B cell (primary cell): Measurements from ENCODE around the gene ANK3. TPM values are rescaled to one million over a fixed set of nuclear protein-coding genes. Genes with fewer than 3 reads are reported as not detected.

Experiments used
- ATAC-seq: fragments of 200-7000 bp; cut with Tn5 transposase; one replicate; pipeline ENCODE4 v1.10.0; 2021; ENCODE audit warnings: low read depth, mild to moderate bottlenecking, moderate number of reproducible peaks, moderate library complexity
- CTCF ChIA-PET: fragments of 350-600 bp; sonication (Branson Sonifier 250); formaldehyde crosslinking; loops from one replicate; lab custom pipeline; 2021; ENCODE audit warnings: antibody characterized with exemption, inconsistent platforms; lab: Charles Lee
- POLR2A ChIA-PET: fragments of 350-600 bp; sonication (Branson Sonifier 250); formaldehyde crosslinking; loops from one replicate; lab custom pipeline; 2021; ENCODE audit warnings: antibody characterized with exemption; lab: Charles Lee
- DNase-seq: peaks from one replicate; pipeline ENCODE4 v3.0.0; 2013
- H2AFZ ChIP-seq: 2 replicates; pipeline ENCODE4 v1.6.1; 2012; ENCODE audit warnings: mild to moderate bottlenecking, low read depth, low read length; ENCODE audit not compliant: insufficient read depth, poor library complexity, severe bottlenecking
- H3K27ac ChIP-seq, 2 donors: 1 replicate in 1 of 2; 2 replicates in 1 of 2; pipeline ENCODE4 v1.5.1; 2012 to 2013; ENCODE audit warnings: low read length in 2 of 2, mild to moderate bottlenecking in 2 of 2, moderate library complexity in 1 of 2
- H3K27me3 ChIP-seq, 4 experiments: fragments of 200-600 bp in 1 of 4; sonication (generic) in 1 of 4; replicated peaks in 1 of 4; 1 replicate in 2 of 4; 2 replicates in 2 of 4; pipeline versions ENCODE4 v1.6.1 to v1.7.0; 2013 to 2016; ENCODE audit warnings: low read length in 3 of 4, mild to moderate bottlenecking in 2 of 4, mixed read lengths in 1 of 4, moderate library complexity in 1 of 4; ENCODE audit not compliant: insufficient read depth in 4 of 4, control insufficient read depth in 3 of 4; ENCODE audit errors: control extremely low read depth in 1 of 4
- H3K36me3 ChIP-seq, 2 experiments: replicated peaks in 1 of 2; 1 replicate in 1 of 2; 2 replicates in 1 of 2; pipeline versions ENCODE4 v1.6.1 to v1.7.1; 2013; ENCODE audit warnings: low read length in 1 of 2; ENCODE audit not compliant: insufficient read depth in 2 of 2, control insufficient read depth in 1 of 2; ENCODE audit errors: control extremely low read depth in 1 of 2, extremely low read depth in 1 of 2
- H3K4me1 ChIP-seq, 2 donors: fragments of 200-600 bp in 1 of 2; sonication (generic) in 1 of 2; 1 replicate in 1 of 2; 2 replicates in 1 of 2; pipeline versions ENCODE4 v1.5.1 to v1.6.1; 2013 to 2017; ENCODE audit warnings: low read length in 2 of 2; ENCODE audit not compliant: control insufficient read depth in 2 of 2, insufficient read depth in 2 of 2
- H3K4me2 ChIP-seq: replicated peaks from 2 replicates; pipeline ENCODE3; 2012; ENCODE audit warnings: mild to moderate bottlenecking, low read depth, low read length; ENCODE audit not compliant: poor library complexity, severe bottlenecking
- H3K4me3 ChIP-seq, 5 experiments: fragments of 200-600 bp in 1 of 5; sonication (generic) in 1 of 5; 1 replicate in 3 of 5; 2 replicates in 2 of 5; pipeline versions ENCODE4 v1.5.1 to v1.7.0; 2011 to 2016; ENCODE audit warnings: low read length in 4 of 5, mild to moderate bottlenecking in 4 of 5, low read depth in 2 of 5, control low read depth in 1 of 5, moderate library complexity in 1 of 5; ENCODE audit not compliant: insufficient read depth in 1 of 5; ENCODE audit errors: control extremely low read depth in 1 of 5, extremely low read depth in 1 of 5
- H3K79me2 ChIP-seq: fragments of 200-600 bp; sonication (generic); one replicate; pipeline ENCODE4 v1.6.0; 2016; ENCODE audit warnings: low read length; ENCODE audit not compliant: control insufficient read depth, insufficient read depth
- H3K9ac ChIP-seq: fragments of 200-600 bp; sonication (generic); 2 replicates; pipeline ENCODE4 v1.6.1; 2017; ENCODE audit warnings: mild to moderate bottlenecking, low read length, moderate library complexity
- H3K9me3 ChIP-seq, 3 donors: one replicate each; pipeline versions ENCODE4 v1.6.1 to v1.7.1; 2013; ENCODE audit warnings: low read length in 2 of 3; ENCODE audit not compliant: control insufficient read depth in 2 of 3, insufficient read depth in 1 of 3; ENCODE audit errors: control extremely low read depth in 1 of 3
- H4K20me1 ChIP-seq: 2 replicates; pipeline ENCODE4 v1.6.0; 2012; ENCODE audit warnings: mild to moderate bottlenecking, low read length; ENCODE audit not compliant: insufficient read depth, control insufficient read depth, poor library complexity, severe bottlenecking
- H3K27ac Mint-ChIP-seq: one replicate; pipeline ENCODE4 v1.8.0; 2021; ENCODE audit warnings: mixed read lengths
- H3K27me3 Mint-ChIP-seq: one replicate; pipeline ENCODE4 v1.8.0; 2021; ENCODE audit warnings: mixed read lengths
- H3K4me1 Mint-ChIP-seq: one replicate; pipeline ENCODE4 v1.8.0; 2021; ENCODE audit warnings: mixed read lengths
- H3K4me3 Mint-ChIP-seq: one replicate; pipeline ENCODE4 v1.8.0; 2021; ENCODE audit warnings: mixed read lengths
- H3K9me3 Mint-ChIP-seq: one replicate; pipeline ENCODE4 v1.8.0; 2022; ENCODE audit warnings: mixed read lengths; ENCODE audit not compliant: insufficient read depth
- CTCF ChIP-seq: fragments of 200-600 bp; IDR thresholded peaks from one replicate; pipeline ENCODE4 v1.8.0; 2022; ENCODE audit warnings: antibody characterized with exemption, mild to moderate bottlenecking
- EZH2 ChIP-seq: IDR thresholded peaks from 2 replicates; pipeline ENCODE4 v1.6.1; 2012; ENCODE audit warnings: borderline replicate concordance, low read depth, mild to moderate bottlenecking, moderate library complexity, low read length; ENCODE audit not compliant: insufficient read depth, poor library complexity, severe bottlenecking
- WGBS: methylation state at CpG from one replicate; pipeline ENCODE4 v1.1.5; 2013; ENCODE audit warnings: missing lambda C conversion rate; ENCODE audit not compliant: insufficient coverage; 5-methylcytosine and 5-hydroxymethylcytosine counted together
- intact Hi-C: fragments of 100-400 bp; cut with micrococcal nuclease; formaldehyde crosslinking; loops from one replicate; pipeline ENCODE4 v1.10.0; 2022
- polyA plus RNA-seq: library from polyadenylated mRNA; depleted of rRNA; stranded (reverse); fragments of >200 nt; gene quantifications from 2 replicates; pipeline ENCODE4 v1.2.3, GENCODE V29; 2012
- total RNA-seq, 2 donors: library from RNA; stranded (reverse); fragments of 120-200 nt in 1 of 2; gene quantifications; 1 replicate in 1 of 2; 2 replicates in 1 of 2; pipeline versions ENCODE4 v1.2.3 to v1.2.4, GENCODE V29; 2013 to 2022

ANK3 gene
- total and polyA plus RNA-seq, 2 donors (not counting 1 experiment from before 2014, with no cell fraction given), result 4.9 to 21.6 TPM

- Histone ChIP-seq H3K4me3 (no peak overlapping the region), H3K36me3 (no peaks in the 10 kb centered on the region), H3K4me2 (no peak overlapping the region), H2AFZ (no peak overlapping the region), H3K9ac (no peak overlapping the region), H4K20me1 (no peaks in the 10 kb centered on the region), H3K79me2 (no peaks in the 10 kb centered on the region), H3K4me1 (no peaks in the 10 kb centered on the region), H3K27ac (no peak overlapping the region), H3K9me3 (no peaks in the 10 kb centered on the region), H3K27me3 (peaks cover 0 to 5% (median 0%) of the 10 kb centered on the region in 4 experiments)
- intact Hi-C loops, result no loop called here
- no peak overlapping the region for H3K27ac Mint-ChIP-seq
- no peak overlapping the region for H3K4me3 Mint-ChIP-seq
- TF ChIP-seq CTCF (no peak), EZH2 (no peak)
- DNase-seq (no peak), ATAC-seq (no peak)
- no peaks in the 10 kb centered on the region for H3K9me3 Mint-ChIP-seq
- ChIA-PET POLR2A (no interaction called here), CTCF (no interaction called here)
- H3K4me1 Mint-ChIP-seq, result no peaks in the 10 kb centered on the region
- no peaks in the 10 kb centered on the region for H3K27me3 Mint-ChIP-seq
Measured at GRCh38 chr10:60405172-60405571, 15.5 kb upstream of the ANK3 start.

GRCh38 chr10:60403168-60403873, 13.6 kb upstream of the ANK3 start:
- no CpG with 5 or more reads among the region's 8 CpGs for WGBS
- ATAC-seq (no peak), DNase-seq (no peak)
- no peak overlapping the region for H3K4me2 ChIP-seq
- H3K4me3 ChIP-seq, result no peak overlapping the region
- Mint-ChIP-seq H3K4me1 (no peaks in the 10 kb centered on the region), H3K27me3 (no peaks in the 10 kb centered on the region), H3K27ac (no peak overlapping the region), H3K4me3 (no peak overlapping the region), H3K9me3 (no peaks in the 10 kb centered on the region)
- ChIA-PET CTCF (no interaction called here), POLR2A (no interaction called here)
- H3K4me1 ChIP-seq, result no peaks in the 10 kb centered on the region
- H3K9ac ChIP-seq, result no peak overlapping the region
- H3K27ac ChIP-seq, result no peak overlapping the region
- H3K36me3 ChIP-seq, result no peaks in the 10 kb centered on the region
- intact Hi-C loops, result no loop called here
- H3K9me3 ChIP-seq, result no peaks in the 10 kb centered on the region
- no peaks in the 10 kb centered on the region for H4K20me1 ChIP-seq
- TF ChIP-seq EZH2 (no peak), CTCF (no peak)
- H3K79me2 ChIP-seq, result no peaks in the 10 kb centered on the region
- H3K27me3 ChIP-seq, result no peaks in the 10 kb centered on the region
- no peak overlapping the region for H2AFZ ChIP-seq
